Measurements from ENCODE around the gene UBE2I. TPM values are rescaled to one million over a fixed set of nuclear protein-coding genes. Genes with fewer than 3 reads are reported as not detected.

UBE2I gene
- total RNA-seq, 2 donors from 2014 or later = 58.8 to 59.5 TPM

DNA sequence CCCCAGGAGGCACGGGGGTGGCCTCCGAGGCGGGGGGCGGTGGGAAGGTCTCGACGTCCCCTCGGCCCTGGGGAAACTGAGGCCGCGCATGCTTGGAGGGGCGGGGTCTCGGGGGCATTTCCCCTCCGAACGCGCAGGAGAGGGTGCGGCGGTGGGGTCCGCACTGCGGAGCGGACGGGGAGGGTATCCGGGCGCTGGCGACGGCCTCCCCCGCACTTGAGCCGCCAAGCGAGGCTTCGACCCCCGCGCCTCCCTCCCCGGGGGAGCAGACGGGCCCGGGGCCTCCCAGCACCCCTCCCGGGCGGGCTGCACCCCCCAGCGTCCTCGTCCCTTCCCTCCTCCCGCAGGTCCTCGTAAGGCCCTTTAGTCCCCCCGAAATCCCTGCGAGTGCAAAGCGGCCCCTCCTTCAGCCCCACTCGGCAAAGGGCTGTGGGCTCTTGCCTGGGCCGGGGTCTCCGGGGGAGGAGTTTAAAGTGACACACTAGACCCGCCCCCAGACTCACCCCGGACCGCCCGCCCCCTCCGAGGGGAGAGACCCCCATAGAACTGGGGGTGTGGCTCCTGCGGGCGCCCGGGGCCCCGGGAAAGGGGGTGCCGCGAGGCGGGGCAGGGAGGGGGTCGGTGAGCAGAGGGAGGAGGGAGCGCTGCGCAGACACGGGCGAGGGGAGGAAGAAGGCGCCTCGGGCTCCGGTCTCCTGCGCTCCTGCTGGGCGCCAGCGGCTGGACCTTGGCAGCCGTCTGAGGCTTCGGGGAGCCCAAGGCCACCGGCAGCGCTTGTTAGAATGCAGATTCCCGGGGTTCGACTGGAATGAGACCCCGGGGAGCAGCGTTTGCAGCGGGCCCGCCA lies 24.6 kb downstream of the UBE2I start:
- Histone ChIP-seq H3K4me3 (peak overlapping the region; percentile 29 to 57), H3K4me1 (peaks cover 0 to 36% of the 10 kb centered on the region in 2 donors), H3K36me3 (no peaks in the 10 kb centered on the region), H3K27me3 (peaks cover 9 to 24% of the 10 kb centered on the region in 2 donors), H3K9me3 (peaks cover 0 to 5% of the 10 kb centered on the region in 2 donors), H3K27ac (no peak overlapping the region)
- no peak for DNase-seq (ENCODE audit: low spot score)
- TF ChIP-seq, protein P1, sequence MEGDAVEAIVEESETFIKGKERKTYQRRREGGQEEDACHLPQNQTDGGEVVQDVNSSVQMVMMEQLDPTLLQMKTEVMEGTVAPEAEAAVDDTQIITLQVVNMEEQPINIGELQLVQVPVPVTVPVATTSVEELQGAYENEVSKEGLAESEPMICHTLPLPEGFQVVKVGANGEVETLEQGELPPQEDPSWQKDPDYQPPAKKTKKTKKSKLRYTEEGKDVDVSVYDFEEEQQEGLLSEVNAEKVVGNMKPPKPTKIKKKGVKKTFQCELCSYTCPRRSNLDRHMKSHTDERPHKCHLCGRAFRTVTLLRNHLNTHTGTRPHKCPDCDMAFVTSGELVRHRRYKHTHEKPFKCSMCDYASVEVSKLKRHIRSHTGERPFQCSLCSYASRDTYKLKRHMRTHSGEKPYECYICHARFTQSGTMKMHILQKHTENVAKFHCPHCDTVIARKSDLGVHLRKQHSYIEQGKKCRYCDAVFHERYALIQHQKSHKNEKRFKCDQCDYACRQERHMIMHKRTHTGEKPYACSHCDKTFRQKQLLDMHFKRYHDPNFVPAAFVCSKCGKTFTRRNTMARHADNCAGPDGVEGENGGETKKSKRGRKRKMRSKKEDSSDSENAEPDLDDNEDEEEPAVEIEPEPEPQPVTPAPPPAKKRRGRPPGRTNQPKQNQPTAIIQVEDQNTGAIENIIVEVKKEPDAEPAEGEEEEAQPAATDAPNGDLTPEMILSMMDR (IDR thresholded peaks at IDR 0.05) = no peak

DNA sequence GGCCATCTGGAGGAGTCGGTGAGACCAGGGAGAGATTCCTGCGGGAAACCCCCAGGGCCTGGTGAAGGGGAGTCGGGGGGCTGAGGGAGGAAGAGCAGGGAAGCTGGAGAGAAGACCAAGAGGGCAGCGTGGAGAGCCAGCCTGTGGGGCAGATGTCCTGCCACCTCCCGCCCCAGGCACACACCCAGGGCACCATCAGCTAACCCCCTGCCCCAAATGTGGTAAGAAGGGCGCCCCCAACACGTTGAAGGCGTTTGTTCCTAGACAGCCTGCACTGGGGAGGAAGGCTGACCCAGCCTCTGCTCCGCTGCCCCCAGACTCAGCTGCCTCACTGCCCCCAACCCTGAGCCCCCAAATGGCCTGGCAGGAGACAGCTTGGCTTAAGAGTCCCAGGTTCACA lies 25.3 kb downstream of the UBE2I start:
- H3K4me3 ChIP-seq = no peak overlapping the region
- peaks cover 0 to 36% of the 10 kb centered on the region in 2 donors for H3K4me1 ChIP-seq
- no peak overlapping the region for H3K27ac ChIP-seq
- peaks cover 0 to 5% of the 10 kb centered on the region in 2 donors for H3K9me3 ChIP-seq
- DNase-seq (ENCODE audit: low spot score) = no peak
- TF ChIP-seq, protein P1 (IDR thresholded peaks at IDR 0.05) = no peak
- H3K36me3 ChIP-seq = no peaks in the 10 kb centered on the region
- H3K27me3 ChIP-seq = peaks cover 9 to 24% of the 10 kb centered on the region in 2 donors

DNA sequence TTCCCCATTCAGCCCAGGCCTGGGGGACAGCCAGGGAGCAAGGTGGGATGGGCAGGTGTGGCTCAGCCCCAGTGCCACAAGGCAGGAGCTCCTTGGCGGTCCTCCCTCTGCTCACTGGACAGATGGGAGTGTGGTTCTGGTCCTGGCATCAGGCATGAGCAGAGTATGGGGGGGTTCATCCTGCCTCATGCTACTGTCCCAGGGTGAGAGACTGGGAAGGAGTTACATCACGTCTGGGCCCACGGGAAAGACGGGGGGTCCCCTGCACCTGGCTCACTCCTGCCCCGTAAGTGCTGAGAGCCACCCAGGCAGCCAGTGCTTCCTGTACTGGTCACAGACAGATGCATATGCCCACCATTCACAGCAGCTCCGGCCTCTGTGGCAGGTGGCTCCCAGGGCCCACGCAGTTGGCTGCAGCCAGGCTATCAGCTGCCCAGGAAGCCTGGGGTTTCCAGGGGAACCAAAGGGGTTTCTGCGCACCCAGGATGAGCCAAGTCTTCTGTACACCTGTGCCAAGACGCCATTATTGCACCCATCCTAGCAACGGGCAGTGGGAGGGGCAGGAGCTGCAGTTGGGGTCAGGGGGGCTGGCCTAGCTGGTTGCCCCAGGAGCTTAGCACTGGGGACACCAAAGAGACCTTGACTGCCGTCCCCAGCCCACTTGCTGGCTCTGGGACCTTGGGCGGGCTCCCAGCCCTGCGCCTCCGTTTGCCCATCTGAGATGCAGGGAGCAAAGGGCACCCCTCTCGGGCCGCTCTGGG lies 26.0 kb downstream of the UBE2I start:
- no peak for DNase-seq (ENCODE audit: low spot score)
- TF ChIP-seq, protein P1 (IDR thresholded peaks at IDR 0.05) = no peak
- peaks cover 0 to 36% of the 10 kb centered on the region in 2 donors for H3K4me1 ChIP-seq
- H3K9me3 ChIP-seq = peaks cover 0 to 3% of the 10 kb centered on the region in 2 donors
- no peaks in the 10 kb centered on the region for H3K36me3 ChIP-seq
- no peak overlapping the region for H3K4me3 ChIP-seq
- H3K27ac ChIP-seq = no peak overlapping the region
- peaks cover 9 to 24% of the 10 kb centered on the region in 2 donors for H3K27me3 ChIP-seq

DNA sequence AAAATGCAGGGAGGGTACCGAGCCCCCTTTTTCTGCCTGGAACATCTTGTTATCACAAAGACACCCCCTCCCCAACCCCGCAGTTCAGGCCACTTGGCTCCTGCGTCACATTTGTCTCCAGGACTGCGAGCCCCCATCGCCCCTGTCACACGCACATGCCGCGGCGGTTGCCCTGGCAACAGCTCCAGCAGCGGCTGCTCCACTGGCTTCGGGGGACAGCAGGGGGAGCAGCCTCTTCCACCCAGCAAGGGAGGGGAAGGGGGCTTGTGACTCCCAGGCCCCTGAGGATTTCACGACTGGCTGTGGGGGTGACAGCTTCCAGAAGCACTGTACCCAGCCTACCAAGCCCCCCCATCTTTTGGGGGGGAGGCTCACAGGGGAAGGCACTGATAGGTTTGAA lies 26.6 kb downstream of the UBE2I start:
- TF ChIP-seq, protein P1 (IDR thresholded peaks at IDR 0.05) = no peak
- Histone ChIP-seq H3K27me3 (peaks cover 9 to 24% of the 10 kb centered on the region in 2 donors), H3K36me3 (no peaks in the 10 kb centered on the region), H3K4me1 (peaks cover 0 to 35% of the 10 kb centered on the region in 2 donors), H3K27ac (no peak overlapping the region), H3K9me3 (no peaks in the 10 kb centered on the region), H3K4me3 (no peak overlapping the region)
- DNase-seq (ENCODE audit: low spot score) = no peak

DNA sequence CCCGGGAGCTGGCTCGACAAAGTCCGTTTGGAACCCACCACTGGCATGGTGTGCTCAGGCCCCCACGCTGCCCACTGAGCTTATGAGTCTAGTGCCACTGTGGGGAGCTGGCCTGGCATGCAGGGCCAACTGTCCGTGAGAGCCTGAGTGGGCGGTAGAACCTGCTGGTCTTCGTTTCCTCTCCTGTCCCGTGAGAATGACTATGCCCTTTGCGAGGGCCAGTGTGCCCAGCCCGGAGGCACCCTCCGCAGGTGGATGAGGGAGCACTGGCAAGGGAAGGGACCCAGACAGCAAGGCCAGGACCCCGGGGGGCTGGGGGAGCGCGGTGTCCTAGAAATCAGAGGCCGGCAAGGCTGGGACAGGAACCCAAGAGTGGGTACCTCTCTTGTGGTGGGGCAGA lies 27.2 kb downstream of the UBE2I start:
- TF ChIP-seq, protein P1 (IDR thresholded peaks at IDR 0.05) = no peak
- H3K27me3 ChIP-seq = peaks cover 9 to 24% of the 10 kb centered on the region in 2 donors
- no peaks in the 10 kb centered on the region for H3K9me3 ChIP-seq
- no peaks in the 10 kb centered on the region for H3K36me3 ChIP-seq
- H3K27ac ChIP-seq = no peak overlapping the region
- peaks cover 0 to 28% of the 10 kb centered on the region in 2 donors for H3K4me1 ChIP-seq
- H3K4me3 ChIP-seq = no peak overlapping the region
- DNase-seq (ENCODE audit: low spot score) = no peak
